Glomerular visceral epithelial cell (primary cell): ENCODE measurements around the gene DIAPH1.

Experiments used
- DNase-seq: peaks from one replicate; pipeline ENCODE4 v3.0.0-alpha.2; 2016; ENCODE audit errors: extremely low spot score

Gene DIAPH1

GRCh38 chr5:141560725-141561483 lies 57.9 kb downstream of the DIAPH1 start:
- DNase-seq: peak; percentile 96

DNA sequence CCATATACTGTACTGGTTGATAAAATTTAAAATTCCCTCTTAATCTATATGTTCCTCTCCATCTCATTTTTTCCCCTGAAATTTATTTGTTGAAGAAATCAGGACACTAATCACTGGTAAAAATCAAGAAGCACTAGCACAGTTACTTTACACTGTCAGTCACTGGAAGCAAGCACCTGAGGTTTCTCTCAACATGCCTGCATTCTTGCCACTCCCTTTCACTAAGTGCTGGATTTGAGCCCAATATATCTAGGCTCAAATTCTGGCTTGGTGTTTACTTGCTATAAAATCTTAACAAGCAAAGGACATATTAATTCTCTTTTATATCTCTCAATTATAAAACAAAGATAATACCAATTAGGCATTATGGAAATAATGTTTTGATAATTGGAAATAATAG lies 58.6 kb downstream of the DIAPH1 start:
- peak; percentile 17 for DNase-seq

DNA sequence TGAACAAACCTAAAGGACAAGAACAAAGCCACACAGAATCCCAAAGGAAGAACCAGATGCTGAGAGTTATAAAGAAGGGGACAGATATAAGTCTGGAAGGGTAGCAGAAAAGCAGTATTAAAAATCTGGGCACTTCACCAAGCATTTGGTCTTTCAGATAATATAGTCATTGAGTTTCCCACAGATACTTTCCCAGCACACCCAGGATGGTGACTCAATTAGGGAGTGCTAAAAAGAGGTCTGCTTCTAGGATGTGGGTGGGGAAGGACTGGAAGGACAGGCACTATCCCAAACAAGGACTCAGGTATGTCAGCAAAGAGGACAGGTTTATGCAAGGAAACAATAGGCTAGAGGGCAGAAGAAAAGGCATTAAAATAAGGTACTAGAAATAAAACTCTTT lies 59.3 kb downstream of the DIAPH1 start:
- DNase-seq: peak; percentile 19

DNA sequence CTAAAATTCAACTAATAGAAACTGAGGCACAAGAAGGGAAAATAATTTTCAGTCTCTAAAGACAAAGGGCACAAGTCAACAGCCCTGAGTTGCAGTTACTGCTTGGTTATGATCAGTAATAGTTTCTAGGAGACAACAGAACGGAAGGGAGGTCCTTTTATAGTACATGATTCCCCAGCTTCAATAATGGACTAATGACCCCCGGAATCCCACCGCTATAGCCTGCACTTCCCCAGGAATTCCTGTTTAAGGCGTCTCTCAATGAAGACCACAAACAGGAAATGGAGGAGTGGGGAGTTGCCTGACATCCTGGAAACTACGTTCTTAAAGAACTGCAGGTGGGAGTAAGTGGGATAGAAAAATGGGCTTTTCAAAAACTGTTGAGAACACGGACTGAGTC lies 60.6 kb downstream of the DIAPH1 start:
- DNase-seq: no peak

- DNase-seq: peak; percentile 83
Observed at GRCh38 chr5:141557681-141558136, 61.1 kb downstream of the DIAPH1 start.

DNA sequence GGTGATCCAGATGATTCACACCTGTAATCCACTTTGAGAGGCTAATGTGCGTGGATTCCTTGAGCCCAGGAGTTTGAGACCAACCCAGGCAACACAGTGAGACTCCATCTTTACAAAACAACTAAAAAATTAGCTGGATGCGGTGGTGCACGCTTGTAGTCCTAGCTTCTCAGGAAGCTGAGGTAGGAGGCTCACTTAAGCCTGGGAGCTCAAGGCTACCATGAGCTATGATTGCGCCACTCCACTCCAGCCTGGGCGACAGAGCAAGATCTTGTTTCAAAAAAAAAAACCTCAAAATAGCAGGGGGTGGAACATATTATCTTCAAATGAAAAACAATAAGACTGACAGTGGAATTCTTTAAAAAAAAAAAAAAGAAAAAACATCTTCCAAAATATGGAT lies 70.9 kb downstream of the DIAPH1 start:
- DNase-seq: no peak

GRCh38 chr5:141547488-141547887 lies 71.3 kb downstream of the DIAPH1 start:
- DNase-seq: no peak

DNA sequence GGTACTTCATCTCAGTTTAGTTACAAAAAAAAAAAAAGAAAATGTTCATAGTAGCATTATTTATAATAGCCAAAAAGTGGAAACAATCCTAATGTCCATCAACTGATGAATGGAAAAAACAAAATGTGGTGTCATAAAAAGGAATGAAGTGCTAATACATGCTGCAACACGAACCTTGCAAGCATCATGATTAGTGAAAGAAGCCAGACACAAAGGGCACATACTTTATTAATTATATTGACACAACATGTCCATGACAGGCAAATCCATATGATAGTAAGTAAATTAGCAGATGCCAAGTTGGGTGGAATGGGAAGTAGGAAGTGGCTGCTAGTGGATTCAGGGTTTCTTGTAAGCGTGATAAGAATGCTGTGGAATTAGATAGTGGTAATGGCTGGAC lies 75.7 kb downstream of the DIAPH1 start:
- DNase-seq: no peak

- DNase-seq: no peak
Observed at GRCh38 chr5:141534492-141535213, 84.1 kb downstream of the DIAPH1 start.

GRCh38 chr5:141533897-141534296 lies 84.9 kb downstream of the DIAPH1 start:
- DNase-seq: no peak

DNA sequence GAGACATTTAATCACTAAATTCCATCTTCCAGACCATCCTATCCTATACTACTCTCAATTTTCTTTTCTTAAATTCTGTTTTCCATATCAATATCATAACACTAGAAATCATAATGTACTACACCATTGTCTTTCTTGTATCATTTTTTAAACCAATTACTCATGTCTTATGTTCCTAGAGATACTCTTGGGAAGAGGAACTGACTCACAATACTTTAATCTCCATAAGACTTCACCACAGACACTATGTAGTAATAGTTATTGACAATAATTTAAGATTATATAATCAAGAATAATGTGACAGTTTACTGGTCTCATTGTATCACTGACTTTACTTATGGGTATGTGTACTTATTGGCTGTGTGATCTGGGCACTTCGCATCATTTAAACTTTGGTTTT lies 86.1 kb downstream of the DIAPH1 start:
- DNase-seq: no peak

- no peak for DNase-seq
Observed at GRCh38 chr5:141529873-141530272, 88.9 kb downstream of the DIAPH1 start.

- DNase-seq: peak; percentile 53
Observed at GRCh38 chr5:141529002-141529401, 89.8 kb downstream of the DIAPH1 start.

DNA sequence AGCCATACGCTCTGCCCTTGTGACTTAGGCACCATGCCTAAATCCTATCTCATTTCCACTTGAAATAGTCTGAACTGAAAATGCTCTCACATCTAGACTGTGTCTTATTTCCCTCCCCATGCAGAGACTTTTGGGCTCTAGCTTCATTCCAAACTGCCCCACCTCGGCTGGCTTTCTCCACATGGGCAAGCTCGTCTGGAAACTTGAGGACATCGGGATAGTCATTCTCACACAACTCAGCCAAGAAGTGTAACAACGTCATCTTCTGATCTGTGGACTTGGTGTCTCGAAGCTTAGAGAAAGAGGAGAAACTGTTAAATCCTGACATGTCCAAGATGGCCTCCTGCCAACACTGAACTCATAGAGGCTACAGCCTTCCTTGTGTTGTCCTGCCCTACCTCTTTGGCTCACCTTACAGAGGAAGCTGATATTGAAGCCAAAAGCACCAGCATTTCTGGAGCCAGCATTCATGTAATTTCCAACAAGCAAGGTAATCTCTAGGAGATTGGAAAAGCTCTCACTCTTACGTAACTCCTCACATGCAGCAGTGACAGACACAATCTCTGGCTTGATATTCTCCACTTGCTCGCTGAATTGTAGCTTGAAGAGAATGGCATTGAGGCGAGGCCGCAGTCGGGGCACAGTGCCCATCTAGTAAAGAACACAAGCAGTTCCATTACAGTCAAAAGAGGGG lies 90.4 kb downstream of the DIAPH1 start:
- DNase-seq: no peak

DNA sequence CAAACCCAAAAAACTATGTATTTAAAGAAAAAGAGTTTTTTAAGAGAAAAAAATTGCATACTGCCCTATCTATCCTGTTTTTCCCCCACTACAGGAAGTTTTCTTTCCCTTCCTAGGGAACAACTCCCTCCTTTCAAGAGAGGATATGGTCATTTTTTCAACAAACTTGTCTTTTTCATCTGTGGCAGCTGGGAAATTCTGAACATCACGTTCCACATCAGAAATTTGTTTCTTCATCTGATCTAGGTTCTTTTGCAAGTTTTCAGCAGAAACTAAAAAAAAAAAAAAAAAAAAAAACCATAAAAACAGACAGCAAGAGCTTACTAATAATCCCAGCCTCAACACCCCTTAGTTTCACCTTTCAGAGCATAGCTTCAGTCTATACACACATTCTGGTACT lies 91.4 kb downstream of the DIAPH1 start:
- DNase-seq: no peak

DNA sequence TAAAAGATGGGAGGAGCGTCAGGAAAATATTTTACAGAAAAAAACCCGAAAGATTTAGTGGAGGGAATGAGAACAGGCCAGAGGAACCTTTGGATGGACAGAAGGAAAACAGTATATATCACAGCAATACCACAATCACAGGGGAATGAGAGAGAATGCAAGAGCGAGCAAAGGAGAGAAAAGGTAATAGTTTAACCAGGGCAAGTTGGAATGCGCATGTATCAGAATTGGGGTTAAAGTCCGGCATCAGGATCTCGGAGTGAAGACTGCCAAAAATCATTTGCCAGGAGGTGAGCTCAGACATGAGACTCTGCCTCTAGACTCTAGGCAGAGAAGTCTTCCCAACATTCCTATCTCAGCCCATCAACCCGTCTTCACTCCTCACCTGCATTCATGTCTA lies 93.1 kb downstream of the DIAPH1 start:
- no peak for DNase-seq

GRCh38 chr5:141524604-141525597 lies 93.9 kb downstream of the DIAPH1 start:
- DNase-seq: peak; percentile 96

- DNase-seq: no peak
Observed at GRCh38 chr5:141523991-141524390, 94.8 kb downstream of the DIAPH1 start.

DNA sequence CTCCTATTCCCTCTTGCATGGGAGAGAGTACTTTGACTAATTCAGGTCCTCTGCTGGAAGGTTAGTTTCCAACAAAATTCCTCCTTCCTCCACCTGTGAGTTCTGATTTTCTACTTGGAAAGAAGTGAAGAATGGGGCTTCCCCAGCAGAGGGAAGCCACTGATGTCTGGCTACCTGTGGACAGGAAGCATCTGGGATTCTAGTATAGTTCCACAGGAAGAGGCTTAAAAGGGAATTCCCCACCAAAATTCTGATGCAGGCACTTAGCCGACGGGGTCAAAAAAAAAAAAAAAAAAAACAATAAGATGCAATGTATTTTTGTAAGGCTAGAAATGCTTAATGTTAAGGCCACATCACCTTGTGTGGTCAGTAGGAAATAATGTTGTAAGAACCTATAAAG lies 96.5 kb downstream of the DIAPH1 start:
- no peak for DNase-seq

GRCh38 chr5:141521244-141521781 lies 97.5 kb downstream of the DIAPH1 start:
- peak; percentile 96 for DNase-seq
